ENCODE measurements around the gene SLC4A1.

DNA sequence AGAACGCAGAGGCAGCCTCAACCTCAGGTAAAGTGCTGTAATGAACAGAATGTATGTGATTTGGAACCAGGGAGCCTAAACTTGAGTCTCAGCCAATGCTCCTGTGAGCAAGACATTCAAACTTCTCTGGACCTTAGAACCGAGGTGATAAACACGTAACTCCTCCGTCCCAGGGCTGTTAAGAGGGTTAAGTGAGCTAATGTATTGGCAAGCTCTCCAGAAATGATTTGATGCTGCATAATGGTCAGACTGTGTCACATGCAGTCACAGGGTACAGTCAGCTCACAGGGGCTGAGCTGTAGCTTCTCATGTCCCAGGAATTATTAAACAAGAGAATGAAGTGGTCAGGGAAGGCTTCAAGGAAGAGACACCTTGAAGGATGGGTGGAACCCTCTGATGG lies 10.0 kb upstream of the SLC4A1 start:
- no peak for TF ChIP-seq POLR2A (IDR thresholded peaks at IDR 0.05)
- TF ChIP-seq, protein P1, sequence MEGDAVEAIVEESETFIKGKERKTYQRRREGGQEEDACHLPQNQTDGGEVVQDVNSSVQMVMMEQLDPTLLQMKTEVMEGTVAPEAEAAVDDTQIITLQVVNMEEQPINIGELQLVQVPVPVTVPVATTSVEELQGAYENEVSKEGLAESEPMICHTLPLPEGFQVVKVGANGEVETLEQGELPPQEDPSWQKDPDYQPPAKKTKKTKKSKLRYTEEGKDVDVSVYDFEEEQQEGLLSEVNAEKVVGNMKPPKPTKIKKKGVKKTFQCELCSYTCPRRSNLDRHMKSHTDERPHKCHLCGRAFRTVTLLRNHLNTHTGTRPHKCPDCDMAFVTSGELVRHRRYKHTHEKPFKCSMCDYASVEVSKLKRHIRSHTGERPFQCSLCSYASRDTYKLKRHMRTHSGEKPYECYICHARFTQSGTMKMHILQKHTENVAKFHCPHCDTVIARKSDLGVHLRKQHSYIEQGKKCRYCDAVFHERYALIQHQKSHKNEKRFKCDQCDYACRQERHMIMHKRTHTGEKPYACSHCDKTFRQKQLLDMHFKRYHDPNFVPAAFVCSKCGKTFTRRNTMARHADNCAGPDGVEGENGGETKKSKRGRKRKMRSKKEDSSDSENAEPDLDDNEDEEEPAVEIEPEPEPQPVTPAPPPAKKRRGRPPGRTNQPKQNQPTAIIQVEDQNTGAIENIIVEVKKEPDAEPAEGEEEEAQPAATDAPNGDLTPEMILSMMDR (IDR thresholded peaks at IDR 0.05) = no peak

All from thyroid gland (tissue), 4 donors.